ENCODE results near the gene SMAD7. TPM values are rescaled to one million over a fixed set of nuclear protein-coding genes. Genes with fewer than 3 reads are reported as not detected.

Gene SMAD7
- total RNA-seq, 2 donors from 2014 or later, result 55.1 to 98.1 TPM

- Histone ChIP-seq H3K36me3 (no peaks in the 10 kb centered on the region), H3K4me3 (no peak overlapping the region), H3K9me3 (no peaks in the 10 kb centered on the region), H3K4me1 (peaks cover 0 to 3% of the 10 kb centered on the region in 2 donors), H3K27me3 (no peaks in the 10 kb centered on the region), H3K27ac (no peak overlapping the region)
- DNase-seq (ENCODE audit: low spot score), result no peak
- no peak for TF ChIP-seq CTCF (IDR thresholded peaks at IDR 0.05)
Measured at GRCh38 chr18:48982266-48982665, 31.5 kb upstream of the SMAD7 start.

GRCh38 chr18:48979944-48980890 lies 29.5 kb upstream of the SMAD7 start:
- Histone ChIP-seq H3K4me3 (no peak overlapping the region), H3K36me3 (no peaks in the 10 kb centered on the region), H3K9me3 (no peaks in the 10 kb centered on the region), H3K4me1 (peaks cover 0 to 12% of the 10 kb centered on the region in 2 donors), H3K27ac (no peak overlapping the region), H3K27me3 (no peaks in the 10 kb centered on the region)
- no peak for DNase-seq (ENCODE audit: low spot score)
- TF ChIP-seq CTCF (IDR thresholded peaks at IDR 0.05), result no peak

GRCh38 chr18:48977914-48978313 lies 27.1 kb upstream of the SMAD7 start:
- no peak for DNase-seq (ENCODE audit: low spot score)

GRCh38 chr18:48975817-48976649 lies 25.3 kb upstream of the SMAD7 start:
- H3K27me3 ChIP-seq, result no peaks in the 10 kb centered on the region
- no peaks in the 10 kb centered on the region for H3K9me3 ChIP-seq
- peak overlapping the region; percentile 90 to 96 for H3K27ac ChIP-seq
- H3K4me1 ChIP-seq, result peaks cover 0 to 18% of the 10 kb centered on the region in 2 donors
- DNase-seq (ENCODE audit: low spot score), result no peak
- H3K4me3 ChIP-seq, result peak overlapping the region; percentile 64 to 86
- no peak for TF ChIP-seq CTCF (IDR thresholded peaks at IDR 0.05)
- H3K36me3 ChIP-seq, result no peaks in the 10 kb centered on the region

More at GRCh38 chr18:48977914-48978313, 27.1 kb upstream of the SMAD7 start:
- no peak overlapping the region for H3K27ac ChIP-seq
- no peaks in the 10 kb centered on the region for H3K27me3 ChIP-seq
- no peaks in the 10 kb centered on the region for H3K9me3 ChIP-seq
- H3K4me1 ChIP-seq, result peaks cover 0 to 18% of the 10 kb centered on the region in 2 donors
- no peak overlapping the region for H3K4me3 ChIP-seq
- H3K36me3 ChIP-seq, result no peaks in the 10 kb centered on the region
- TF ChIP-seq CTCF (IDR thresholded peaks at IDR 0.05), result no peak

GRCh38 chr18:48975120-48975816 lies 24.5 kb upstream of the SMAD7 start:
- TF ChIP-seq CTCF (IDR thresholded peaks at IDR 0.05), result no peak
- peak overlapping the region; percentile 64 to 86 for H3K4me3 ChIP-seq
- H3K4me1 ChIP-seq, result peaks cover 0 to 18% of the 10 kb centered on the region in 2 donors
- peak overlapping the region; percentile 90 to 96 for H3K27ac ChIP-seq
- no peak for DNase-seq (ENCODE audit: low spot score)
- H3K9me3 ChIP-seq, result no peaks in the 10 kb centered on the region
- H3K27me3 ChIP-seq, result no peaks in the 10 kb centered on the region
- H3K36me3 ChIP-seq, result no peaks in the 10 kb centered on the region
